ENCODE results near the gene COG2.

COG2 gene

DNA sequence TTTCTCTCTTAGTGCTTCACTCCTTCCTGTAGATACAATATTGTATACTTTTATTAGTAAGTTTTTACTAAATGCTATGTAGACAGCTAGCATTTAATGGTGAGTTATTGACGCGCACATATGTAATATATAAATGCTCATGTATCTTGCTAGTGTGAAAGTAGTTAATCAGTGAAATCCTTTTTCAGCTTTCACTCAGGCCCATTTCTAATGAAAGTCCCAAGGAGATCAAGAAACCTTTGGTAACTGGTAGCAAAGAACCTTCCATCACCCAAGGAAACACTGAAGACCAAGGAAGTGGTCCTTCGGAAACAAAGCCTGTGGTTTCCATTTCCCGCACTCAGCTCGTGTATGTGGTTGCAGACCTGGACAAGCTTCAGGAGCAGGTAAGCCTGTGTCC is 44.5 kb downstream of the COG2 start:
- no peak for DNase-seq (ENCODE audit: low spot score)
- TF ChIP-seq, protein P1, sequence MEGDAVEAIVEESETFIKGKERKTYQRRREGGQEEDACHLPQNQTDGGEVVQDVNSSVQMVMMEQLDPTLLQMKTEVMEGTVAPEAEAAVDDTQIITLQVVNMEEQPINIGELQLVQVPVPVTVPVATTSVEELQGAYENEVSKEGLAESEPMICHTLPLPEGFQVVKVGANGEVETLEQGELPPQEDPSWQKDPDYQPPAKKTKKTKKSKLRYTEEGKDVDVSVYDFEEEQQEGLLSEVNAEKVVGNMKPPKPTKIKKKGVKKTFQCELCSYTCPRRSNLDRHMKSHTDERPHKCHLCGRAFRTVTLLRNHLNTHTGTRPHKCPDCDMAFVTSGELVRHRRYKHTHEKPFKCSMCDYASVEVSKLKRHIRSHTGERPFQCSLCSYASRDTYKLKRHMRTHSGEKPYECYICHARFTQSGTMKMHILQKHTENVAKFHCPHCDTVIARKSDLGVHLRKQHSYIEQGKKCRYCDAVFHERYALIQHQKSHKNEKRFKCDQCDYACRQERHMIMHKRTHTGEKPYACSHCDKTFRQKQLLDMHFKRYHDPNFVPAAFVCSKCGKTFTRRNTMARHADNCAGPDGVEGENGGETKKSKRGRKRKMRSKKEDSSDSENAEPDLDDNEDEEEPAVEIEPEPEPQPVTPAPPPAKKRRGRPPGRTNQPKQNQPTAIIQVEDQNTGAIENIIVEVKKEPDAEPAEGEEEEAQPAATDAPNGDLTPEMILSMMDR (IDR thresholded peaks at IDR 0.05; ENCODE audit: extremely low read depth, missing control alignments): no peak

DNA sequence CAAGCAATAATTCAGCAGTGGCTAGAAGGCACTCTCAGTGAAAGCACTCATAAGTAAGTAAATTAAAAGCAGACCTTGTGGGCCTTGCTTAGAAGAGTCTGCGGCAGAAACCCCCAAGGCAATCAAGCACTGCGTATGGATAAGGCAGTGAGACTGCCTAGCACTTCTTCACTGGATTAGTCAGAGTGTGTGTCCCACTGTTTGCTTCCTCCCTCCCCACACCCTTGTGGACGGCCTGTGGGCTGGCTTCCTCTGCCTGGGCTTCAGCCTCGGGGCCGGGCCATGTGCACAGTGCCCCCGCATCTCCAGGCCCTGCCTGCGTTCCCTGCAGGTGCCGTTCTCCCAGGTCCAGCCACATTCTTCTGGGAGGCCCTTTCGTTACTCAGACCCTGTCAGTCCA is 47.8 kb downstream of the COG2 start:
- no peak for DNase-seq (ENCODE audit: low spot score)
- TF ChIP-seq, protein P1 (IDR thresholded peaks at IDR 0.05; ENCODE audit: extremely low read depth, missing control alignments): no peak

DNA sequence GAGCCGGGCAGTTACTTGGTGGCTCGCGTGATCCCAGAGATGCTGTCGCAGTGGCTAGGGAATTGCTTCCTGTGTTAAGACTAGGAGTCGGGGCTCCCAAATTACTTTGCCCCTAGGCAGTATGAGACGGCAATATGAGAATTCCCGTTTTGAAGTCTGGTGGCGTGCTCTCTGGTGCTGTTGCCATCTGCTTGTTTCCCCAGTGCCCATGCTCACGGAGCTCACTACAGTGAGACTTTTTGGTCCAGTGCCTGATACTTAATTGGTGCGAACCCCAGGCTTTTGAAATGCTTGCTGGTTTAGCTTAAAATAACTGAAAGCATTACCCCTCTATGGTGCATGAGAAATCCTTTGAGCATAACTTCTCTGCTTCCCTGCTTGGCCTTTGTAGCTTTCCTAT is 49.3 kb downstream of the COG2 start:
- DNase-seq (ENCODE audit: low spot score): no peak
- TF ChIP-seq, protein P1 (IDR thresholded peaks at IDR 0.05; ENCODE audit: extremely low read depth, missing control alignments): no peak

DNA sequence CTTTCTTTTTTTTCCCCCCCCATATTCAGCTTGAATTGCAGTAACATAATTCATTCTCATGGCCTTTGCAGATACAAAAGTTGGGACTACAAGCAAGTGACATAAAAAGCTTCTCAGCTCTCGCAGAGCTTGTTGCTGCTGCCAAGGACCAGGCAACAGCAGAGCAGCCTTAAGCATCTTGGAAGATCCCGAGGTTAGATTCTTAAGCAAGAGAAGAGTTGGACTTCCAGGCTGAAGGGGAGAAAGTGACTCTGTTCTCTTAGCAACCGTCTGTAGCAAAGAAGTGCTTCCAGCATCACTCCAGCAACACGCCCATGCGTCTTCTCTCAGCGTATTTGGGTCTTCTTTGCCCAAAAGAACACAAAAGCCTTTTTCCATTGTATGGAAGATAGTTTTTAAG is 50.9 kb downstream of the COG2 start:
- TF ChIP-seq, protein P1 (IDR thresholded peaks at IDR 0.05; ENCODE audit: extremely low read depth, missing control alignments): no peak

DNA sequence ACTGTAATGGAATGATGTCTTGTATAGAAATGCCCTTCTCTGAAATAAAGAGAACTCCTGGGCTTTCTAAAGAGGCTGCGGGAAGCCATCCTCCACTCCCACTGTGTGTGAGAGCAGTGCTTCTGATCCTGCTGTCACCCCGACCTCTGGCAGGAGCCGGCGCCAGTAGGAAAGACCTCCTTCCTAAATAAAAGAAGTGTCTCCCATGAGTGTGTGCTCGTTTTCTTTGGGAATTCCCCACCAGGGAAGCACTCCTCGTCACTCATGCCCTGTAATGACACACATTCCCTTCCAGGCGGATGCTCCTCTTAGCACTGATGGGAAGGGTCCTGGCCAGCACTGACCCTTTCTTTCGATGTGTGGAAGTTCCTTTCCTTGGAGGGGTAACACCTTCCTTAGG is 51.5 kb downstream of the COG2 start:
- DNase-seq (ENCODE audit: low spot score): no peak
- TF ChIP-seq, protein P1 (IDR thresholded peaks at IDR 0.05; ENCODE audit: extremely low read depth, missing control alignments): no peak

More for the DNA sequence above, 50.9 kb downstream of the COG2 start:
- no peak for DNase-seq (ENCODE audit: low spot score)

DNA sequence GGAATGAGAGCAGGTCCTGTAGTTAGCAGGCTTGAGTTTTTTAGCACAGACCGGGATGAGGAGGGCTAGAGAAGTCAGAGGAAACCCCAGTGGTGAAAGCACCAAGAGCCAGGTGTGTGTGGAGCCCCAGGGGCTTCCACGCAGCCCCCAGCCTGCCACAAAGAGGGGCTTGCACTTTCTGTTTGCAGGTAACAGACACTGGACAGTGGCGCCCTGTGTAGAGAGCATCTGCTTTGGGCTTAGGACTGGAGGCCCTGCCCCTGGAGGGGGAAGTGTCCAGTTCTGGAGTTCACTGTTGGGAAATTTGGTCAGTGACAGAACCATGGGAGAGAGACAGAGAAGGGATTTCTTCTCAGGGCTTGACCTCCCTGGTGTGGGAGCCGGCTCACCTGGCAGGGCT is 52.2 kb downstream of the COG2 start:
- no peak for DNase-seq (ENCODE audit: low spot score)
- TF ChIP-seq, protein P1 (IDR thresholded peaks at IDR 0.05; ENCODE audit: extremely low read depth, missing control alignments): no peak

DNA sequence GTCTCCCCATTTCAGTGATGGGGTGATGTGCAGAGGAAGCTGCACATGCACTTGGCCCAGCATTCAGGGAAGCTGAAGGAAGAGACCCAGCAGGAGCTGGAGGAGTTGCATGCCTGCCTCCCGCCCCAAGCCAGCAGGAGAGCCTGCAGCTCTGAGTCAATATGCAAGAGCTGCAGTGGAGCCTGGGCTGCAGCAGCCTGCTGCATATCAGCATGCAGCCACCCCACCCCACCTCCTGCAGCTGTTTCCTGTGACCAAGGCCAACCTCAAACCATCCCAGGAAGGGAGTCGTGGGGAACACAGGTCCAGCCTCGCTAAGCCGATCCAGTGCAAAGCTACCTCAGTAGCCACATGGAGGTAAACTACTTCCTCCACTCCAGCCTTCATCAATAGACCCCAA is 52.7 kb downstream of the COG2 start:
- TF ChIP-seq, protein P1 (IDR thresholded peaks at IDR 0.05; ENCODE audit: extremely low read depth, missing control alignments): no peak
- DNase-seq (ENCODE audit: low spot score): no peak

Measured in GM20000 (cell line).